ENCODE measurements around the gene SDK2. TPM values are rescaled to one million over a fixed set of nuclear protein-coding genes. Genes with fewer than 3 reads are reported as not detected.

SDK2 gene
- total RNA-seq, 1 donor from 2014 or later, result 11.2 TPM

GRCh38 chr17:73541561-73541981, 102.7 kb downstream of the SDK2 start:
- no peaks in the 10 kb centered on the region for H3K36me3 ChIP-seq (ENCODE audit: insufficient read depth, low read length)
- H3K4me3 ChIP-seq (ENCODE audit: insufficient read depth, low read depth, low read length), result no peak overlapping the region
- TF ChIP-seq, protein P1, sequence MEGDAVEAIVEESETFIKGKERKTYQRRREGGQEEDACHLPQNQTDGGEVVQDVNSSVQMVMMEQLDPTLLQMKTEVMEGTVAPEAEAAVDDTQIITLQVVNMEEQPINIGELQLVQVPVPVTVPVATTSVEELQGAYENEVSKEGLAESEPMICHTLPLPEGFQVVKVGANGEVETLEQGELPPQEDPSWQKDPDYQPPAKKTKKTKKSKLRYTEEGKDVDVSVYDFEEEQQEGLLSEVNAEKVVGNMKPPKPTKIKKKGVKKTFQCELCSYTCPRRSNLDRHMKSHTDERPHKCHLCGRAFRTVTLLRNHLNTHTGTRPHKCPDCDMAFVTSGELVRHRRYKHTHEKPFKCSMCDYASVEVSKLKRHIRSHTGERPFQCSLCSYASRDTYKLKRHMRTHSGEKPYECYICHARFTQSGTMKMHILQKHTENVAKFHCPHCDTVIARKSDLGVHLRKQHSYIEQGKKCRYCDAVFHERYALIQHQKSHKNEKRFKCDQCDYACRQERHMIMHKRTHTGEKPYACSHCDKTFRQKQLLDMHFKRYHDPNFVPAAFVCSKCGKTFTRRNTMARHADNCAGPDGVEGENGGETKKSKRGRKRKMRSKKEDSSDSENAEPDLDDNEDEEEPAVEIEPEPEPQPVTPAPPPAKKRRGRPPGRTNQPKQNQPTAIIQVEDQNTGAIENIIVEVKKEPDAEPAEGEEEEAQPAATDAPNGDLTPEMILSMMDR (IDR thresholded peaks at IDR 0.05; ENCODE audit: insufficient read depth, low read depth, low read length), result no peak
- H3K27me3 ChIP-seq (ENCODE audit: insufficient read depth, low read length), result no peaks in the 10 kb centered on the region
- H3K4me2 ChIP-seq (ENCODE audit: low read length), result no peak overlapping the region
- Mint-ChIP-seq H3K4me3 (ENCODE audit: unreplicated experiment) (no peak overlapping the region), H3K9me3 (ENCODE audit: unreplicated experiment) (no peaks in the 10 kb centered on the region), H3K27me3 (ENCODE audit: low read depth, unreplicated experiment) (peaks cover 21% of the 10 kb centered on the region), H3K27ac (ENCODE audit: unreplicated experiment) (no peak overlapping the region), H3K36me3 (ENCODE audit: low read depth, unreplicated experiment) (no peaks in the 10 kb centered on the region), H3K4me1 (ENCODE audit: low read depth, unreplicated experiment) (no peaks in the 10 kb centered on the region)
- H4K20me1 ChIP-seq (ENCODE audit: insufficient read depth, low read length), result no peaks in the 10 kb centered on the region
- no peak overlapping the region for H3K9ac ChIP-seq (ENCODE audit: low read length)
- DNase-seq (ENCODE audit: low read depth), result no peak
- no peak for FAIRE-seq
- H3K79me2 ChIP-seq (ENCODE audit: insufficient read depth, low read length), result no peaks in the 10 kb centered on the region
- H3K27ac ChIP-seq (ENCODE audit: low read depth, low read length), result no peak overlapping the region
- H3K9me3 ChIP-seq (ENCODE audit: insufficient read depth, low read depth, low read length), result no peaks in the 10 kb centered on the region
- no peaks in the 10 kb centered on the region for H3K4me1 ChIP-seq (ENCODE audit: insufficient read depth, low read length)
- H2AFZ ChIP-seq (ENCODE audit: low read depth, low read length), result no peak overlapping the region

DNA sequence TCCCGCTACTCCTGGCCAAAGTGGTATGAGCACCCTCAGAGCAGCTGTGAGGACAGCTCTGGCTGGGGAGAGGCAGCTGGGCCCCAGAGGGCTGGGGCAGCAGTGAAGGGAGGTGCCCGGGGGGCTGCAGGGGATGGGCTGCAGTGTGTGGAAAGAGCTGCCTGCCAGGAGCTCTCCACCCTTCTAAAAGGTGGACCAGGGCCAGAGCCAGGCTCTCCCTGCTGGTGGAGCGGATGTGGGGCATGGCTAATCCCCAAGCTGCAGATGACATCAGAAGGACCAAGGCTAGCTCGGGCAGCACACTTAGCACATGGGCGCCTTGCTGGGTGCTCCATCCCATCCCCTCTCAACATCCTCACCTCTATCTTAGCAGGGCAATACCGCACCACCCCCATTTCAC, 103.1 kb downstream of the SDK2 start:
- Histone ChIP-seq H3K4me2 (ENCODE audit: low read length) (no peak overlapping the region), H3K27me3 (ENCODE audit: insufficient read depth, low read length) (no peaks in the 10 kb centered on the region), H4K20me1 (ENCODE audit: insufficient read depth, low read length) (no peaks in the 10 kb centered on the region), H3K79me2 (ENCODE audit: insufficient read depth, low read length) (no peaks in the 10 kb centered on the region), H3K27ac (ENCODE audit: low read depth, low read length) (no peak overlapping the region), H3K9me3 (ENCODE audit: insufficient read depth, low read depth, low read length) (no peaks in the 10 kb centered on the region), H2AFZ (ENCODE audit: low read depth, low read length) (no peak overlapping the region), H3K9ac (ENCODE audit: low read length) (no peak overlapping the region), H3K4me1 (ENCODE audit: insufficient read depth, low read length) (no peaks in the 10 kb centered on the region), H3K36me3 (ENCODE audit: insufficient read depth, low read length) (no peaks in the 10 kb centered on the region), H3K4me3 (ENCODE audit: insufficient read depth, low read depth, low read length) (no peak overlapping the region)
- TF ChIP-seq, protein P1 (IDR thresholded peaks at IDR 0.05; ENCODE audit: insufficient read depth, low read depth, low read length), result no peak
- no peak for TF ChIP-seq EZH2 (IDR thresholded peaks at IDR 0.05; ENCODE audit: insufficient read depth, low read length)
- DNase-seq (ENCODE audit: low read depth) (no peak), FAIRE-seq (no peak)
- Mint-ChIP-seq H3K9me3 (ENCODE audit: unreplicated experiment) (no peaks in the 10 kb centered on the region), H3K27me3 (ENCODE audit: low read depth, unreplicated experiment) (peaks cover 21% of the 10 kb centered on the region), H3K36me3 (ENCODE audit: low read depth, unreplicated experiment) (no peaks in the 10 kb centered on the region), H3K4me1 (ENCODE audit: low read depth, unreplicated experiment) (no peaks in the 10 kb centered on the region), H3K27ac (ENCODE audit: unreplicated experiment) (no peak overlapping the region), H3K4me3 (ENCODE audit: unreplicated experiment) (no peak overlapping the region)

DNA sequence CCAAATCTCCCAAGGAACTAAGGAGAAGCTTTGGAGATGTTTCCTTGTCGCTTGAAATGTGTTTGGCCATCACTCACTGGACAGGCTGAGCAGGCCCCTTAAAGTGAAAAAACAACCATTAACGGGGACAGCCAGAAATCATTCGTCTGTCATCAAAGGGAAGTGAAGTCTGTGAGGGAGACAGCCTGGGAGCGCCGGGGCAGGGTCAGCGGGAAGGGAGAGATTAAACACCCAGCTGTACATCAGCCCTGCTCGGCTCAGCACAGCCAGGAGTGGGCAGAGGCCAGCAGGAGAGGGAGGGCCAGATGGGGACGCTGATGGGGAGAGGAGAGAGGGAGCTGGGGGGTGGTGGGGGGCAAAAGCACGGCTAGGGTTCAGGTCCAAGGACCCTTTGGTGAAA, 105.1 kb downstream of the SDK2 start:
- no peaks in the 10 kb centered on the region for H3K27me3 ChIP-seq (ENCODE audit: insufficient read depth, low read length)
- DNase-seq (ENCODE audit: low read depth), result no peak
- H3K9me3 Mint-ChIP-seq (ENCODE audit: unreplicated experiment), result peaks cover 3% of the 10 kb centered on the region
- no peak for TF ChIP-seq EZH2 (IDR thresholded peaks at IDR 0.05; ENCODE audit: insufficient read depth, low read length)
- TF ChIP-seq, protein P1 (IDR thresholded peaks at IDR 0.05; ENCODE audit: insufficient read depth, low read depth, low read length), result no peak
- no peak overlapping the region for H3K4me2 ChIP-seq (ENCODE audit: low read length)
- H4K20me1 ChIP-seq (ENCODE audit: insufficient read depth, low read length), result no peaks in the 10 kb centered on the region
- H3K36me3 Mint-ChIP-seq (ENCODE audit: low read depth, unreplicated experiment), result no peaks in the 10 kb centered on the region
- no peak overlapping the region for H3K4me3 ChIP-seq (ENCODE audit: insufficient read depth, low read depth, low read length)
- no peaks in the 10 kb centered on the region for H3K9me3 ChIP-seq (ENCODE audit: insufficient read depth, low read depth, low read length)
- H3K36me3 ChIP-seq (ENCODE audit: insufficient read depth, low read length), result no peaks in the 10 kb centered on the region
- no peak overlapping the region for H3K9ac ChIP-seq (ENCODE audit: low read length)
- no peak for FAIRE-seq
- H3K79me2 ChIP-seq (ENCODE audit: insufficient read depth, low read length), result no peaks in the 10 kb centered on the region
- H3K4me3 Mint-ChIP-seq (ENCODE audit: unreplicated experiment), result no peak overlapping the region
- H2AFZ ChIP-seq (ENCODE audit: low read depth, low read length), result no peak overlapping the region
- H3K27me3 Mint-ChIP-seq (ENCODE audit: low read depth, unreplicated experiment), result peaks cover 23% of the 10 kb centered on the region
- no peaks in the 10 kb centered on the region for H3K4me1 Mint-ChIP-seq (ENCODE audit: low read depth, unreplicated experiment)
- no peak overlapping the region for H3K27ac Mint-ChIP-seq (ENCODE audit: unreplicated experiment)
- no peaks in the 10 kb centered on the region for H3K4me1 ChIP-seq (ENCODE audit: insufficient read depth, low read length)
- no peak overlapping the region for H3K27ac ChIP-seq (ENCODE audit: low read depth, low read length)
